SK-N-SH (cell line): ENCODE results near the gene DNAH7. TPM values are rescaled to one million over a fixed set of nuclear protein-coding genes. Genes with fewer than 3 reads are reported as not detected.

Source experiments
- CTCF ChIA-PET: fragments of 300-600, 350-600 bp; formaldehyde crosslinking; extraction: SDS; loops from one replicate; lab custom pipeline; 2021; lab: Yijun Ruan, JAX
- POLR2A ChIA-PET: fragments of 350-600 bp; sonication (Branson Sonifier 250); formaldehyde crosslinking; extraction: SDS; loops from one replicate; lab custom pipeline; 2020; ENCODE audit warnings: antibody characterized with exemption, inconsistent platforms; lab: Yijun Ruan, JAX
- DNase-seq: peaks from one replicate; pipeline ENCODE4 v3.0.0; 2012
- H2AFZ ChIP-seq: fragments of 200-600 bp; sonication (generic); 2 replicates; pipeline ENCODE4 v1.8.1; 2016; ENCODE audit warnings: antibody characterized with exemption, mild to moderate bottlenecking, low read depth
- H3F3A ChIP-seq: fragments of 200-600 bp; sonication (generic); replicated peaks from 2 replicates; pipeline ENCODE3; 2016; ENCODE audit warnings: antibody characterized with exemption, mild to moderate bottlenecking; ENCODE audit not compliant: insufficient read depth
- H3K27ac ChIP-seq, 2 experiments: fragments of 200-500 bp in 1 of 2; fragments of 200-600 bp in 1 of 2; sonication (Bioruptor generic) in 1 of 2; sonication (generic), shearing (Covaris generic) in 1 of 2; 2 replicates each; pipeline versions ENCODE4 v1.5.1 to v1.6.1; 2014 to 2016; ENCODE audit warnings: low read depth in 2 of 2, inconsistent platforms in 1 of 2, low read length in 1 of 2, mild to moderate bottlenecking in 1 of 2, mixed read lengths in 1 of 2
- H3K27me3 ChIP-seq: fragments of 200-600 bp; sonication (generic), shearing (Covaris generic); 2 replicates; pipeline ENCODE4 v1.6.1; 2016; ENCODE audit warnings: mixed run types; ENCODE audit not compliant: insufficient read depth
- H3K36me3 ChIP-seq, 2 experiments: fragments of 200-500 bp in 1 of 2; fragments of 200-600 bp in 1 of 2; sonication (Bioruptor generic) in 1 of 2; sonication (generic) in 1 of 2; replicated peaks in 1 of 2; 2 replicates each; pipeline versions ENCODE3 to v1.5.1; 2014 to 2016; ENCODE audit warnings: low read length in 1 of 2, mild to moderate bottlenecking in 1 of 2; ENCODE audit not compliant: insufficient read depth in 2 of 2, control insufficient read depth in 1 of 2
- H3K4me1 ChIP-seq, 2 experiments: fragments of 200-500 bp in 1 of 2; fragments of 200-600 bp in 1 of 2; sonication (Bioruptor generic) in 1 of 2; sonication (generic), shearing (Covaris generic) in 1 of 2; 2 replicates each; pipeline versions ENCODE4 v1.5.1 to v1.6.1; 2014 to 2016; ENCODE audit warnings: low read depth in 1 of 2, low read length in 1 of 2, mixed run types in 1 of 2; ENCODE audit not compliant: insufficient read depth in 2 of 2, control insufficient read depth in 1 of 2
- H3K4me2 ChIP-seq: fragments of 200-600 bp; sonication (generic), shearing (Covaris generic); 2 replicates; pipeline ENCODE4 v1.6.1; 2017; ENCODE audit warnings: mixed run types
- H3K4me3 ChIP-seq, 2 experiments: fragments of 200-500 bp in 1 of 2; fragments of 200-600 bp in 1 of 2; sonication (Bioruptor generic) in 1 of 2; sonication (generic), shearing (Covaris generic) in 1 of 2; 2 replicates each; pipeline versions ENCODE4 v1.5.1 to v1.8.1; 2014 to 2016; ENCODE audit warnings: low read depth in 2 of 2, inconsistent platforms in 1 of 2, low read length in 1 of 2, mild to moderate bottlenecking in 1 of 2, mixed read lengths in 1 of 2, moderate library complexity in 1 of 2
- H3K79me2 ChIP-seq: fragments of 200-600 bp; sonication (generic); 2 replicates; pipeline ENCODE4 v1.8.1; 2017; ENCODE audit warnings: mild to moderate bottlenecking; ENCODE audit not compliant: insufficient read depth
- H3K9ac ChIP-seq: fragments of 200-600 bp; sonication (generic); 2 replicates; pipeline ENCODE4 v1.6.1; 2017; ENCODE audit warnings: mixed run types
- H3K9me2 ChIP-seq: fragments of 200-600 bp; sonication (generic); 2 replicates; pipeline ENCODE4 v1.6.1; 2017; ENCODE audit warnings: mixed run types
- H3K9me3 ChIP-seq: fragments of 200-600 bp; sonication (generic); 2 replicates; pipeline ENCODE4 v1.6.1; 2017; ENCODE audit warnings: mixed run types, mild to moderate bottlenecking, moderate library complexity
- H4K20me1 ChIP-seq: fragments of 200-600 bp; sonication (generic); 2 replicates; pipeline ENCODE4 v1.6.1; 2017; ENCODE audit warnings: mild to moderate bottlenecking, mixed run types; ENCODE audit not compliant: insufficient read depth
- CHD2 ChIP-seq: fragments of 150-350 bp; IDR thresholded peaks from 2 replicates; pipeline ENCODE4 v1.6.1; 2018; ENCODE audit warnings: low read length; ENCODE audit not compliant: partially characterized antibody
- CTCF ChIP-seq: fragments of 200-600 bp; sonication (generic); IDR thresholded peaks from 2 replicates; pipeline ENCODE4 v1.6.1; 2017; ENCODE audit warnings: antibody characterized with exemption, mild to moderate bottlenecking, moderate library complexity
- ELF1 ChIP-seq: IDR thresholded peaks from 2 replicates; pipeline ENCODE4 v1.4.0; 2012
- EP300 ChIP-seq, 2 experiments: IDR thresholded peaks; 2 replicates each; pipeline versions ENCODE4 v1.4.0 to v1.6.1; 2012; ENCODE audit warnings: borderline replicate concordance in 1 of 2, low read depth in 1 of 2, low read length in 1 of 2
- EZH2phosphoT487 ChIP-seq: fragments of 200-600 bp; sonication (generic); IDR thresholded peaks from 2 replicates; pipeline ENCODE4 v1.6.1; 2017; ENCODE audit warnings: low read depth, mixed run types, mild to moderate bottlenecking, antibody characterized with exemption, moderate library complexity, borderline replicate concordance
- FOXM1 ChIP-seq: IDR thresholded peaks from 2 replicates; pipeline ENCODE4 v1.4.0; 2012; ENCODE audit warnings: low read depth, mild to moderate bottlenecking
- GABPA ChIP-seq: IDR thresholded peaks from 2 replicates; pipeline ENCODE4 v1.4.0; 2012; ENCODE audit warnings: low read depth, mild to moderate bottlenecking
- GATA2 ChIP-seq: sonication (generic); formaldehyde crosslinking; IDR thresholded peaks from 2 replicates; pipeline ENCODE4 v1.5.0; 2020; ENCODE audit warnings: mild to moderate bottlenecking, missing genetic modification reagents
- IRF3 ChIP-seq: fragments of 150-350 bp; IDR thresholded peaks from 2 replicates; pipeline ENCODE4 v1.6.1; 2016; ENCODE audit warnings: mild to moderate bottlenecking, low read depth, low read length
- MXI1 ChIP-seq: IDR thresholded peaks from 2 replicates; pipeline ENCODE4 v1.6.1; 2012; ENCODE audit warnings: mild to moderate bottlenecking, low read depth, low read length, improper control_type of control experiment
- NFIC ChIP-seq: IDR thresholded peaks from 2 replicates; pipeline ENCODE4 v1.4.0; 2012; ENCODE audit warnings: borderline replicate concordance
- NRF1 ChIP-seq: IDR thresholded peaks from 2 replicates; pipeline ENCODE4 v1.6.1; 2012; ENCODE audit warnings: low read depth, mild to moderate bottlenecking, low read length
- PBX3 ChIP-seq: IDR thresholded peaks from 2 replicates; pipeline ENCODE4; 2012
- REST ChIP-seq: IDR thresholded peaks from 2 replicates; pipeline ENCODE4 v1.6.1; 2012; ENCODE audit warnings: mild to moderate bottlenecking, low read depth, low read length, moderate library complexity
- RFX5 ChIP-seq: IDR thresholded peaks from 2 replicates; pipeline ENCODE4 v1.6.1; 2012; ENCODE audit warnings: mild to moderate bottlenecking, improper control_type of control experiment, low read length
- TCF12 ChIP-seq: IDR thresholded peaks from 2 replicates; pipeline ENCODE4 v1.4.0; 2012
- USF1 ChIP-seq: IDR thresholded peaks from 2 replicates; pipeline ENCODE4 v1.4.0; 2012; ENCODE audit warnings: low read depth, borderline replicate concordance
- USF2 ChIP-seq: fragments of 150-350 bp; IDR thresholded peaks from 2 replicates; pipeline ENCODE4 v1.6.1; 2017; ENCODE audit warnings: antibody characterized with exemption, low read length, low read depth, borderline replicate concordance
- YY1 ChIP-seq: IDR thresholded peaks from 2 replicates; pipeline ENCODE4 v1.4.0; 2012; ENCODE audit warnings: low read depth, mild to moderate bottlenecking
- WGBS: methylation state at CpG from one replicate; pipeline ENCODE4 v1.1.6; 2017; ENCODE audit warnings: low lambda C conversion rate; 5-methylcytosine and 5-hydroxymethylcytosine counted together
- polyA plus RNA-seq, 3 experiments: library from polyadenylated mRNA; depleted of rRNA; stranded (reverse); fragments of >200 nt; gene quantifications; 2 replicates each; pipeline ENCODE4 v1.2.3, GENCODE V29; 2012

Gene DNAH7
- polyA plus RNA-seq, 1 of the 3 experiments (the other 2 are of a cell fraction): 1.2 TPM

- TF ChIP-seq CTCF (no peak), MXI1 (no peak), NFIC (no peak)
- TF ChIP-seq, all 33 proteins: peak for 0
These were observed 373.5 kb downstream of the DNAH7 start (continued) for GRCh38 chr2:195695002-195695631.

- DNase-seq: no peak
- no peak overlapping the region for H3K27ac ChIP-seq
- no peaks in the 10 kb centered on the region for H3F3A ChIP-seq
- no peak overlapping the region for H3K4me2 ChIP-seq
- ChIA-PET CTCF (no interaction called here), POLR2A (no interaction called here)
- H3K27me3 ChIP-seq: no peaks in the 10 kb centered on the region
- H3K9me3 ChIP-seq: peaks cover 11% of the 10 kb centered on the region; the same call in 1 of the 2 replicates
- H3K79me2 ChIP-seq: peaks cover 37% of the 10 kb centered on the region
- no peaks in the 10 kb centered on the region for H3K4me1 ChIP-seq
- H2AFZ ChIP-seq: no peak overlapping the region
- H3K36me3 ChIP-seq: peaks cover 0 to 20% of the 10 kb centered on the region in 2 experiments
- no peaks in the 10 kb centered on the region for H4K20me1 ChIP-seq
- H3K9ac ChIP-seq: no peak overlapping the region
- 94% methylated on average over 7 of the region's 7 CpGs for WGBS
- H3K4me3 ChIP-seq: no peak overlapping the region
- 0 out of 2 replicates have a peak, but pooled peaks cover 4% of the 10 kb centered on the region for H3K9me2 ChIP-seq
- TF ChIP-seq CTCF (no peak), YY1 (no peak), FOXM1 (no peak), REST (no peak), IRF3 (no peak), GATA2 (no peak), NRF1 (no peak), PBX3 (no peak), EP300 (IDR thresholded peaks at IDR 0.05; ENCODE audit: borderline replicate concordance in 1 of 2, low read depth in 1 of 2, low read length in 1 of 2) (no peak), USF2 (no peak), GABPA (no peak), EZH2phosphoT487 (no peak), RFX5 (no peak), ELF1 (no peak), TCF12 (no peak), USF1 (no peak), CHD2 (no peak)
These were observed 374.1 kb downstream of the DNAH7 start for GRCh38 chr2:195694553-195694952.
